Measurements from ENCODE around the gene SMARCA5. TPM values are rescaled to one million over a fixed set of nuclear protein-coding genes. Genes with fewer than 3 reads are reported as not detected.
A peak's percentile ranks its signal among the peaks of the same experiment; 100 is the strongest.

SMARCA5 gene
- total RNA-seq, 1 experiment from 2014 or later = 77.1 TPM

GRCh38 chr4:143538979-143539669 is 25.6 kb downstream of the SMARCA5 start:
- POLR2A ChIA-PET (ENCODE audit: low non-redundant PET) = no interaction called here
- Histone ChIP-seq H3K36me3 (ENCODE audit: insufficient read depth, low read length, poor library complexity, severe bottlenecking) (peaks cover 95% of the 10 kb centered on the region), H3K4me1 (ENCODE audit: insufficient read depth, low read length, poor library complexity, severe bottlenecking) (peaks cover 8% of the 10 kb centered on the region), H3K4me3 (ENCODE audit: low read depth, low read length, poor library complexity, severe bottlenecking) (no peak overlapping the region), H3K9me3 (ENCODE audit: low read depth, low read length, poor library complexity, severe bottlenecking) (no peaks in the 10 kb centered on the region), H3K27me3 (replicated peaks; ENCODE audit: insufficient read depth, low read depth, low read length, poor library complexity) (no peaks in the 10 kb centered on the region), H3K27ac (ENCODE audit: low read depth, low read length, poor library complexity, severe bottlenecking) (no peak overlapping the region)
- TF ChIP-seq CTCF (conservative IDR thresholded peaks at IDR 0.05; ENCODE audit: low read depth, low read length) (no peak), EZH2 (IDR thresholded peaks at IDR 0.05; ENCODE audit: borderline replicate concordance, low read depth, low read length, poor library complexity, severe bottlenecking) (no peak)
- no peak for DNase-seq (ENCODE audit: low spot score)
- CTCF ChIA-PET = interaction anchor here (0.7 kb wide), 1 partner anchor 443 kb away, joined by 4 read pairs; no protein-coding TSS in a partner anchor
- BruUV-seq (replicated peaks) = no TSS peak
- intact Hi-C loops (cut with micrococcal nuclease; ENCODE audit: unreplicated experiment) = loop anchor here (10.0 kb wide), 1 partner anchor 1576 kb away; no protein-coding TSS in a partner anchor

- CTCF ChIA-PET = interaction anchor here (0.7 kb wide), 1 partner anchor 443 kb away, joined by 4 read pairs; no protein-coding TSS in a partner anchor
- no peak overlapping the region for H3K27ac ChIP-seq (ENCODE audit: low read depth, low read length, poor library complexity, severe bottlenecking)
- BruUV-seq (replicated peaks) = no TSS peak
These were observed 26.1 kb downstream of the SMARCA5 start for GRCh38 chr4:143539670-143540023.

GRCh38 chr4:143549928-143550327 is 36.4 kb downstream of the SMARCA5 start:
- no peak overlapping the region for H3K4me3 ChIP-seq (ENCODE audit: low read depth, low read length, poor library complexity, severe bottlenecking)
- BruUV-seq (replicated peaks) = no TSS peak
- intact Hi-C loops (cut with micrococcal nuclease; ENCODE audit: unreplicated experiment) = no loop called here
- peaks cover 78% of the 10 kb centered on the region for H3K36me3 ChIP-seq (ENCODE audit: insufficient read depth, low read length, poor library complexity, severe bottlenecking)
- no peak overlapping the region for H3K27ac ChIP-seq (ENCODE audit: low read depth, low read length, poor library complexity, severe bottlenecking)
- DNase-seq (ENCODE audit: low spot score) = peak; percentile 19
- no peak for TF ChIP-seq EZH2 (IDR thresholded peaks at IDR 0.05; ENCODE audit: borderline replicate concordance, low read depth, low read length, poor library complexity, severe bottlenecking)
- TF ChIP-seq CTCF (conservative IDR thresholded peaks at IDR 0.05; ENCODE audit: low read depth, low read length) = no peak
- POLR2A ChIA-PET (ENCODE audit: low non-redundant PET) = no interaction called here
- no peaks in the 10 kb centered on the region for H3K9me3 ChIP-seq (ENCODE audit: low read depth, low read length, poor library complexity, severe bottlenecking)
- CTCF ChIA-PET = no interaction called here
- no peaks in the 10 kb centered on the region for H3K27me3 ChIP-seq (replicated peaks; ENCODE audit: insufficient read depth, low read depth, low read length, poor library complexity)
- peaks cover 10% of the 10 kb centered on the region for H3K4me1 ChIP-seq (ENCODE audit: insufficient read depth, low read length, poor library complexity, severe bottlenecking)

More at GRCh38 chr4:143539670-143540023, 26.1 kb downstream of the SMARCA5 start:
- POLR2A ChIA-PET (ENCODE audit: low non-redundant PET) = no interaction called here
- peaks cover 95% of the 10 kb centered on the region for H3K36me3 ChIP-seq (ENCODE audit: insufficient read depth, low read length, poor library complexity, severe bottlenecking)
- peaks cover 8% of the 10 kb centered on the region for H3K4me1 ChIP-seq (ENCODE audit: insufficient read depth, low read length, poor library complexity, severe bottlenecking)
- no peak for DNase-seq (ENCODE audit: low spot score)
- intact Hi-C loops (cut with micrococcal nuclease; ENCODE audit: unreplicated experiment) = loop anchor here (10.0 kb wide), 1 partner anchor 1575 kb away; no protein-coding TSS in a partner anchor
- H3K9me3 ChIP-seq (ENCODE audit: low read depth, low read length, poor library complexity, severe bottlenecking) = no peaks in the 10 kb centered on the region
- TF ChIP-seq EZH2 (IDR thresholded peaks at IDR 0.05; ENCODE audit: borderline replicate concordance, low read depth, low read length, poor library complexity, severe bottlenecking) (no peak), CTCF (conservative IDR thresholded peaks at IDR 0.05; ENCODE audit: low read depth, low read length) (no peak)
- H3K4me3 ChIP-seq (ENCODE audit: low read depth, low read length, poor library complexity, severe bottlenecking) = no peak overlapping the region
- no peaks in the 10 kb centered on the region for H3K27me3 ChIP-seq (replicated peaks; ENCODE audit: insufficient read depth, low read depth, low read length, poor library complexity)

Data from A673 (cell line).